GM21737 (cell line): ENCODE results near the gene DPAGT1.
"Not testable (repeated sequence)": the region's sequence is repeated elsewhere in the genome, so short reads cannot be mapped to it uniquely, and the experiment has no call there.

Experiments
- ATAC-seq: cut with Tn5 transposase; IDR thresholded peaks from one replicate; pipeline ENCODE4 v1.9.1; 2021; ENCODE audit warnings: mild to moderate bottlenecking, moderate library complexity; ENCODE audit not compliant: unreplicated experiment

The DPAGT1 gene

DNA sequence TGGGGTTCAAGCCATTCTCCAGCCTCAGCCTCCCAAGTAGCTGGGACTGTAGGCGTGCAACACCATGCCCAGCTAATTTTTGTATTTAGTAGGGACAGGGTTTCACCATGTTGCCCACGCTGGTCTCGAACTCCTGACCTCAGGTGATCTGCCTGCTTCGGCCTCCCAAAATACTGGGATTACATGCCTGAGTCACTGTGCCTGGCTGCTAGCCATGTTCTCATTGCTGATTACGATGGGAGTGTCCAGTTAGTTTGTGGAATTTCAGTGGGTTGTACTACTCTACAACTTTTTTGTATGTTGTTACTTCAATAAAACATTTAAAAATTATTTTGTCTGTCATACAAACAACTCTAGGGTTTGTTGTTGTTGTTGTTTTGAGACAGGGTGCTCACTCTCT lies 38.9 kb downstream of the DPAGT1 start:
- ATAC-seq: no peak

DNA sequence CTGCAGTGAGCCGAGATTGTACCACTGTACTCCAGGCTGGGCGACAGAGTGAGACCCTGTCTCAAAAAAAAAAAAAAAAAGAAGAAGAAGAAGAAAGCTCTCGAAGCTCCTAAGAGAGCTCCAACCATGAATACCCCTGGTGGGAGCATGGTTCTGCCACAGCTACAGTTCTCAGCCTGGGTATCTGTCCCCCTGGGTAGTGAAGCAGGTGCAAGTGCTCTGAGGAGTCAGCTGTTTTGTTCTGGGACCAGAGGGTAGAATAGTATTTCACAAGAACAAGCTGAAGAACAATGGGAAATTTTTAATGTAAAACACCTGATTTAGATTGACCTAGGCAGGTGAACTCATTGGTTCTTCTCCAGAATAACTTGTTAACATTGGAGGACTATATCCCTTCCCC lies 40.4 kb downstream of the DPAGT1 start:
- no peak for ATAC-seq

DNA sequence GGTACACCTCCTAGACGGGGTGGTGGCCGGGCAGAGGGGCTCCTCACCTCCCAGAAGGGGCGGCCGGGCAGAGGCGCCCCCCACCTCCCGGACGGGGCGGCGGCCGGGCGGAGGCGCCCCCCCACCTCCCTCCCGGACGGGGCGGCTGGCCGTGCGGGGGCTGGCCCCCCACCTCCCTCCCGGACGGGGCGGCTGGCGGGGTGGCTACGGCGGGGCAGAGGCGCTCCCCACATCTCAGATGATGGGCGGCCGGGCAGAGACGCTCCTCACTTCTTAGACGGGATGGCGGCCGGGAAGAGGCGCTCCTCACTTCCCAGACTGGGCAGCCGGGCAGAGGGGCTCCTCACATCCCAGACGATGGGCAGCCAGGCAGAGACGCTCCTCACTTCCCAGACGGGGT lies 42.5 kb downstream of the DPAGT1 start:
- ATAC-seq: not testable (repeated sequence)

DNA sequence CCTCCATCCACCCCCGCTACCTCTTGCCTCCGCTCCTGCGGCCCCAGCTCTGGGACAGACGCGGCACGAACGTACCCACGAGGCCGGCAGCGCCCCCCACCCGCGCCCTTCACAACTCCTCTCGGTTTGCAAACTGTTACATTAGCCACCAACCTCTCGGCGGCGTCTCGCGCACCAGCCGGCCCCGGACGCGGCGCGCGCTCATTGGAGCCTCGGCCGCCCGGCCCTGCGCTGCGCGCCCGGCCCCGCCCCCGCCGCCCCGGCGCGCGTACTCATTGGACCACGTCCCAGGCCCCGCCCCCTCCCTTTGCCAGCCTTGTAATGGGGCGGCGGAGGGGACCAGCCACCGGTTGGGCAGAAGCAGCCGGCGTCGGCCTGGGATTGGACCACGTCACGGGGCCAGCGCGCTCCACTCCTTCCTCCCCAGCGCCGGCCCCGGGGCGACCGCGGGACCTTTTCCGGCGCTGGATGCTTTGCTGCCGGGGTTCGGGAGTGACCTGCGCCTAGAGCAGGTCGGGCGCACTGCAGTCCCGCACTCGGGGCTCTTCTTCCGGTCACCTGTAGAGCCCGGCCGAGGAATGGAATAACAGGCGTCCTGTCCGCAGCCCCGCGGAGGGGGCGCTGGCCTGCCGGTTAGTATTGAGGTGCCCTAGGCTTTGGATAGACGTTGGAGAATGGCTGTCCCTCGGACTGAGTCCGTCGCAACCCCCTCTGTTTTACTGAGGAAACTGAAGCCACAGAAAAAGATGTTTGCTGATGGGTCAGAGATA lies 44.5 kb downstream of the DPAGT1 start, which contains the start of gene HYOU1:
Gene HYOU1 (minus strand): TSS at position 206 of the 770 bp plus-strand sequence. CDS start 1,045 bp downstream, outside the sequence.
- ATAC-seq: peak; percentile 89

DNA sequence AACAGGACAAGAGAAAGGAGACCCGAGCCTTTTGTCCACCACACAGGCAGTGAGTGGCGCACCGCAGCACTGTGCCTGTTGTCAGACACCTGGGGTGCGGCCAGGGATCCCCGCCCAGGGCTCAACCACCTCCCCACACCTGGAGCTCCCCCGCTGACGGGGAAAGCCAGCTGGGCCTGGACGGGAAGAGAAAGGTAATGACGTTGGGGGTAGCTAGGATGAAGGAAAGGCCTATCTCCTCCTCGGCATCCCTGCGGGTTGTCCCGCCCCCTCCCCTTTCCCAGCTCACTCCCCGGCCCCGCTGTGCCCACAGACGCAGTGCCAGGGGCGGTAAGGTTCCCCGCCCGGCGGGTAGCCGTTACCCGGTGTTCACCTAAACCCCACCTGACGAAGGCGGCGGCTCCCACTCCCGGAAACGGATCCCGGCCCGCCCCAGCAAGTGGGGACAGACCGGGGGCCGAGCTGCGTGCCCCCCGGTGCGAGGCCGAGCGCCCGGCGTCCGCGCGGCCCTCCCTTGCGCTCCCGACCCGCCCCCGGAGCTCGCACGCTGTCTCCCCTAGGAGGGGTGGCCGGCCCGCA lies 45.1 kb downstream of the DPAGT1 start:
- peak; percentile 3 for ATAC-seq

DNA sequence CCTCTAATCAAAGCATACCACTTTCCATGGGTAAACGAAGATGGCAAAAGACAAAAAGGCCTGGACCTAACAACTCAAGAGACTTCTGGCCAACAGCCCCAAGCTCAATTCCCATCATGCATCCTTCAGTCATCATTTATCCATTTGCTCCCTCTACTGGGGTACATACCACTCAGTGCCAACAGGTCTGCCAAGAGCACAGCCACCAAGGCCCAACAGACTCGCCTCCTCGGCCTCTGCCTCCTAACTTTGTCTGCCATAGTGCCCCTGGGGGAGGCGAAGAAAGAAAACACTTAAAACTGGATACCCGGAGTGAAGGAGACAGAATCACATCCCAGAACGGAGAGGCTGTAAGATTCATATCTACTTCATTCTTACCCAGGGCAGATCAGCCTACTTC lies 45.8 kb downstream of the DPAGT1 start:
- no peak for ATAC-seq

DNA sequence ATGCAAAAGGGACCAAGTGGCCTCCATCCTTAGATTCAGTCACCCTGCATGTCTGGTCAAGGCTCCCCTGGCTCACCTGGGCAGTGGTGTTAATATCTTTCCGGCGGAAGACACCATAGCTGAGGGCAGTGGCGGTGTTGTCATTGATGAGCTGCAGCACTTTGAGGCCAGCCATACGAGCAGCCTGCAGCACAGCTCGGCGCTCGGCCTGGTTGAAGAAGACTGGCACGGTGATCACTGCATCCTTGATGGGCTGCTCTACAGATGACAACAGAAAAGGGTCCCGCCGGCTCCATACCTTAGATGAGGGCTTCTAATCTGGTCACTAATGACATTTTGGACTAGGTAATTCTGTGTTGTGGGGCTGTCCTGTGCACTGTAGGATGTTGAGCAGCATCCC lies 47.2 kb downstream of the DPAGT1 start:
- no peak for ATAC-seq

DNA sequence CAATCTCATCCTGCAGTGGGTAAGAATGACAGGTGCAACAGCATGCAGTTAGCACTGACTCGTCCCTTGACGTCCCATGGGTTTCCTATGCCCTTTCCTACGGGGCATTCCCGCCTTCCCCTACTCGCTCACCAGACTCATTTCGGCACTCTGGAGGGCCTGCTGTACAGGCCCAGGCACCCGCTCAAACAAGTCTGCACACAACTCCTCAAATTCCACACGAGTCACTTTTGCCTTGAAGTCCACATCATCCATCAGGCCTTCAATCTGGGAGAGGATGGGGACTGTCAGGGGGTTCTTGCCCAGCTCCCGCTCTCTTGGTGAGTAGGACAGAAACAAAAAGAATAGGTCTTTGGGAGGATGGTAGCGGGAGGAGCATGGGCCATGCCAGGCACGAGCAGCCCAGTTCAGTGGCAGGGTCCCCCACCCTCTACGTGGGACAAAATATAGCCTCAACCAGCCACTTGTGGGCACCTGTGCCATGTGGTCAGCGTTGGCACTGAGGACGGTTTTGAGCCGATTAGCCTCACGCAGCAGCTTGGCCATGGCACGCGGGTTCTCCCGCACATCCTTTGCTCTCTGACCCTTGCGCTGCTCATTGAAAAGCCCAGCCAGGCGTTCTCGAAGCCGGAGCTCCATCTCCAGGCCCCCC lies 49.4 kb downstream of the DPAGT1 start:
- no peak for ATAC-seq

DNA sequence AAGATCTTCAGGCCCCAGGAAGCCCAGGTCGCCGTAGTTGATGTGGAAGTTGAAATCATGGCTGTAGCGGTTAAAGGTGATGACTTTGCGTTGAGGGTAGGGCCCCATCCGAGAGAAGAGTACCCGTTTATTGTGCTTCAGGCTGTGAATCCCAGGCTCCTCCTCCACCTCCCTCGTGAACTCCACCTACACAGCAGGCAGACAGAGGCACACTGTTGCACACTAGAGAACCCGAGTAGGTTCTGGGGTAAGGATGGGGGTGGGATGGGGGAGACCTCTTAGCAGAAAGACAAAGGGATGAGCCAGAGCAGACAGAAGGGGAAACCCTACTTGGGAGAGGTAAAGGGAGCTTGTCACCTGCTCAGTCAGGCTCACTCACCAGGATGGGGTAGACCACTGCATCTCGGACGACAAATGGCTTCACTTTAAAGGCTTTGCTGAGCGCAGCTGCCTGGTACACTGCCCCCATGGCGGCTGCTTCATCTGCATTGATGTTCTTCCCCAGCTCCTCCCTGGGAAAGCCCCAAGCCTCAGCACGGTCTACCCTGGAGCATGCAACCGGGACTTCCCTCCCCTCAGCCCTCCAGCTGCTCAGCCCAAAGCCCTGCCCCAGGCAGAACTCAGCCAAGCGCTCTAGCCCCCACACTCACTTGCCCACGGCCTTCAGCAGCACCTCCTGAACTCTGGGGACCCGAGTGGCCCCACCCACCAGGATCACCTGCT lies 50.1 kb downstream of the DPAGT1 start:
- ATAC-seq: no peak

DNA sequence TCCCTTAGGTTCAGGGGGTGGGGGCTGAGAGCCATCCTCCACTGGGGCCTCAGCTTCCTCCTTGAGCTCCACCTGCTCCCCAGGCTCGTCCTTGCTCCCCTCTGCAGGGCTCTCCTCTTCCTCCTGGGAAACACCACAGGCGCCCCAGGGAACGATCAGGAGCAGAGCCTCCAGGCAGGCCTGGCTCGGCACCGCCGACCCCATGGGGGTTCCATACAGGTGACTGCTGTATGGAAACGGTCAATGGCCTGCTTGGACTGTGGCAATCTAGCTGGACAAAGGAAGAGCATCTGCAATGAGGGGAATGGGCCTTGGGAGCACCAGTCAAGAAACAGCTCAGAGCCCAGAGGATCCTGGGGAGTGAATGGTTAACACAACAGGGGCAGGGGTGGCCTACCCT lies 52.6 kb downstream of the DPAGT1 start:
- ATAC-seq: no peak

DNA sequence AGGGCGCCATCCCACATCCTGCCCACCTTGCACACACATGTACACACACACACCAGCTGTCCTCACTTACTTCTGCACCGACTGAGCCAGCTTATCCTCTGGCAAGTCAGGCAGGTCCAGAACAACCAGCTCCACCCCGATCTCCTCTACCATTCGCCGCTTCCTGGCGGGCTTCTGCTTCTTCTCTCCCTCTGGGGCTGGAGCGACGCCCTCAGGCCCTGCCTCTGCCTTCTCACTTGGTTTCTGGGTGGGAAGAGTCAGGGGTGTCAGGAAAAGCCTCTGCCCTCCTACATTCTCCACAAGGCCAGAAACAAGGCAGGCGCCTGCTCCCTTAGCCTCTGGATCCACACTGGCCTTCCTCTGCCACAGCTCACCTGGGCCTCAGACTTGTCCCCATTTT lies 53.0 kb downstream of the DPAGT1 start:
- no peak for ATAC-seq

DNA sequence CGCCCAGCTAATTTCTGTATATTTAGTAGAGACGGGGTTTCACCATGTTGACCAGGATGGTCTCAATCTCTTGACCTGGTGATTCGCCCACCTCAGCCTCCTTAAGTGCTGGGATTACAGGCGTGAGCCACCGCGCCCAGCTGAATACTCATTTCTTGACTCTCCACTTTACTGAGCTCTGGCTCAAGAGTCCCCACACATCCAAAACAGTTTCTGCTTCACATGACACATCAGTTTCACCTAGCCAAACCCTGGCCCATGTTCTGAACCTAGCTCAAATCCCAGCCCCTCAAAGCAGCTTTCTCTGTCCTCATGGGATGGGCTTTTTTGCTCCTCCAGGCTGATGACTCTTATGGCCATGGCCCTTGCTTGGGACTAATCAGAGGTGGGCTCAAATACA lies 54.4 kb downstream of the DPAGT1 start:
- ATAC-seq: no peak
